ENCODE results near the gene HSPA1L. TPM values are rescaled to one million over a fixed set of nuclear protein-coding genes. Genes with fewer than 3 reads are reported as not detected.

Gene HSPA1L
- total RNA-seq, 2 donors from 2014 or later = 1.2 to 1.5 TPM

GRCh38 chr6:31792761-31793171 lies 22.3 kb downstream of the HSPA1L start:
- H3K4me1 ChIP-seq (ENCODE audit: control insufficient read depth, insufficient read depth, low read length) = no peaks in the 10 kb centered on the region
- Mint-ChIP-seq H3K9me3 (no peaks in the 10 kb centered on the region), H3K27me3 (ENCODE audit: insufficient read depth) (no peaks in the 10 kb centered on the region), H3K4me1 (peaks cover 11% of the 10 kb centered on the region), H3K4me3 (no peak overlapping the region), H3K27ac (no peak overlapping the region), H3K36me3 (ENCODE audit: low read depth) (peaks cover 27% of the 10 kb centered on the region)
- H3K27ac ChIP-seq (ENCODE audit: low read depth, low read length) = no peak overlapping the region
- TF ChIP-seq CTCF (conservative IDR thresholded peaks at IDR 0.05) = no peak
- H3K27me3 ChIP-seq (ENCODE audit: control insufficient read depth, insufficient read depth, low read length, poor library complexity, severe bottlenecking) = no peaks in the 10 kb centered on the region
- WGBS, 2 experiments (ENCODE audit: insufficient coverage in 1 of 2, insufficient read length in 1 of 2) = 95 to 99% methylated on average over 7 to 12 of the region's 12 CpGs
- peaks cover 46% of the 10 kb centered on the region for H3K36me3 ChIP-seq (ENCODE audit: control insufficient read depth, insufficient read depth, low read length)
- no peaks in the 10 kb centered on the region for H3K9me3 ChIP-seq (ENCODE audit: control insufficient read depth, low read length)
- no peak for DNase-seq
- no peak overlapping the region for H3K9ac ChIP-seq (ENCODE audit: extremely low read depth, low read length, poor library complexity, severe bottlenecking)
- no peak overlapping the region for H3K4me3 ChIP-seq (ENCODE audit: low read length)

DNA sequence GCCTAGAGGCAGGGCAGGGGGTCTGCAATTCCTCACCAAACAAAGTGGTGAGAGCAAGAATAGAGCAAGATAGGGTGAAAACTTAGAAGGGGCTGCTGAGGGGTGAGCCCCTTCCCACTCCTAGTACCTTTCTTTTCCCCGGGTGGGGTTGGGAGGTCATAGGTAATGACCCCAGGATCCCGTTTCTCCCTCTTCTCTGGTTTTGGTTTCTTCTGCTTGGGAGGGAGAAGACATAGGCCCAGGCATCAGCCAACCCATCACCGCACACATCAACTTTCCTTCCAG lies 23.1 kb downstream of the HSPA1L start:
- no peak for DNase-seq
- peaks cover 21% of the 10 kb centered on the region for H3K36me3 Mint-ChIP-seq (ENCODE audit: low read depth)
- Histone ChIP-seq H3K9ac (ENCODE audit: extremely low read depth, low read length, poor library complexity, severe bottlenecking) (no peak overlapping the region), H3K36me3 (ENCODE audit: control insufficient read depth, insufficient read depth, low read length) (peaks cover 44% of the 10 kb centered on the region), H3K4me3 (ENCODE audit: low read length) (no peak overlapping the region), H3K9me3 (ENCODE audit: control insufficient read depth, low read length) (no peaks in the 10 kb centered on the region), H3K27me3 (ENCODE audit: control insufficient read depth, insufficient read depth, low read length, poor library complexity, severe bottlenecking) (no peaks in the 10 kb centered on the region), H3K4me1 (ENCODE audit: control insufficient read depth, insufficient read depth, low read length) (no peaks in the 10 kb centered on the region), H3K27ac (ENCODE audit: low read depth, low read length) (no peak overlapping the region)
- H3K27me3 Mint-ChIP-seq (ENCODE audit: insufficient read depth) = no peaks in the 10 kb centered on the region
- no peak overlapping the region for H3K4me3 Mint-ChIP-seq
- H3K4me1 Mint-ChIP-seq = peaks cover 11% of the 10 kb centered on the region
- TF ChIP-seq CTCF (conservative IDR thresholded peaks at IDR 0.05) = no peak
- H3K9me3 Mint-ChIP-seq = no peaks in the 10 kb centered on the region
- peak overlapping the region; percentile 68 for H3K27ac Mint-ChIP-seq
- WGBS, 2 experiments (ENCODE audit: insufficient coverage in 1 of 2, insufficient read length in 1 of 2) = 90% methylated on average over 3 of the region's 3 CpGs; no CpG with 5 or more reads in 1 of the 2 experiments

- Histone ChIP-seq H3K9me3 (ENCODE audit: control insufficient read depth, low read length) (no peaks in the 10 kb centered on the region), H3K4me1 (ENCODE audit: control insufficient read depth, insufficient read depth, low read length) (no peaks in the 10 kb centered on the region), H3K27me3 (ENCODE audit: control insufficient read depth, insufficient read depth, low read length, poor library complexity, severe bottlenecking) (no peaks in the 10 kb centered on the region), H3K27ac (ENCODE audit: low read depth, low read length) (no peak overlapping the region), H3K9ac (ENCODE audit: extremely low read depth, low read length, poor library complexity, severe bottlenecking) (no peak overlapping the region), H3K4me3 (ENCODE audit: low read length) (no peak overlapping the region), H3K36me3 (ENCODE audit: control insufficient read depth, insufficient read depth, low read length) (peaks cover 44% of the 10 kb centered on the region)
- H3K4me3 Mint-ChIP-seq = no peak overlapping the region
- WGBS, 2 experiments (ENCODE audit: insufficient coverage in 1 of 2, insufficient read length in 1 of 2) = 77 to 88% methylated on average over 5 to 12 of the region's 12 CpGs
- no peaks in the 10 kb centered on the region for H3K27me3 Mint-ChIP-seq (ENCODE audit: insufficient read depth)
- peak; percentile 91 for DNase-seq
- TF ChIP-seq CTCF (conservative IDR thresholded peaks at IDR 0.05) = peak; percentile 81
- peak overlapping the region; percentile 68 for H3K27ac Mint-ChIP-seq
- H3K4me1 Mint-ChIP-seq = peaks cover 11% of the 10 kb centered on the region
- no peaks in the 10 kb centered on the region for H3K9me3 Mint-ChIP-seq
- peaks cover 23% of the 10 kb centered on the region for H3K36me3 Mint-ChIP-seq (ENCODE audit: low read depth)
These were observed 23.6 kb downstream of the HSPA1L start for GRCh38 chr6:31791324-31792089.

Measured in endodermal cell (in vitro differentiated cells).